Neural crest cell (in vitro differentiated cells): Measurements from ENCODE around the gene GMPR. TPM values are rescaled to one million over a fixed set of nuclear protein-coding genes. Genes with fewer than 3 reads are reported as not detected.

Experiments used
- DNase-seq: peaks from one replicate; pipeline ENCODE4 v3.0.0; 2021; ENCODE audit warnings: low read depth, mixed read lengths, low spot score
- H3K27ac Mint-ChIP-seq: one replicate; pipeline ENCODE4 v1.8.0; 2021; ENCODE audit warnings: mild to moderate bottlenecking, mixed read lengths; ENCODE audit not compliant: unreplicated experiment
- H3K27me3 Mint-ChIP-seq: 2 replicates; pipeline ENCODE4 v1.8.0; 2021; ENCODE audit warnings: low read depth, mild to moderate bottlenecking, mixed read lengths
- H3K36me3 Mint-ChIP-seq: 2 replicates; pipeline ENCODE4 v1.8.0; 2021; ENCODE audit warnings: low read depth, mild to moderate bottlenecking, mixed read lengths
- H3K4me1 Mint-ChIP-seq: 2 replicates; pipeline ENCODE4 v1.8.0; 2021; ENCODE audit warnings: mixed read lengths
- H3K4me3 Mint-ChIP-seq: one replicate; pipeline ENCODE4 v1.8.0; 2021; ENCODE audit warnings: mild to moderate bottlenecking, mixed read lengths
- H3K9me3 Mint-ChIP-seq: 2 replicates; pipeline ENCODE4 v1.8.0; 2021; ENCODE audit warnings: mixed read lengths
- CTCF ChIP-seq: fragments of 200-600 bp; sonication (generic); conservative IDR thresholded peaks from 2 replicates; pipeline ENCODE4 v1.5.0; 2021; ENCODE audit warnings: antibody characterized with exemption, mild to moderate bottlenecking
- total RNA-seq: library from RNA; stranded (reverse); gene quantifications from 2 replicates; pipeline ENCODE4 v1.2.1, GENCODE V29; 2021

GMPR gene
- total RNA-seq, 1 donor from 2014 or later = 0.16 TPM

GRCh38 chr6:16334671-16335070, 96.3 kb downstream of the GMPR start:
- Mint-ChIP-seq H3K4me3 (no peak overlapping the region), H3K36me3 (no peaks in the 10 kb centered on the region), H3K9me3 (no peaks in the 10 kb centered on the region), H3K4me1 (peaks cover 7% of the 10 kb centered on the region), H3K27ac (no peak overlapping the region), H3K27me3 (no peaks in the 10 kb centered on the region)
- no peak for TF ChIP-seq CTCF
- DNase-seq = no peak

- Mint-ChIP-seq H3K4me3 (no peak overlapping the region), H3K27me3 (no peaks in the 10 kb centered on the region), H3K27ac (no peak overlapping the region), H3K9me3 (no peaks in the 10 kb centered on the region), H3K36me3 (no peaks in the 10 kb centered on the region), H3K4me1 (peaks cover 7% of the 10 kb centered on the region)
- TF ChIP-seq CTCF = no peak
- no peak for DNase-seq
Measured at GRCh38 chr6:16335176-16335575, 96.8 kb downstream of the GMPR start.

GRCh38 chr6:16336056-16336818, 97.8 kb downstream of the GMPR start:
- Mint-ChIP-seq H3K4me3 (no peak overlapping the region), H3K27me3 (no peaks in the 10 kb centered on the region), H3K9me3 (peaks cover 2% of the 10 kb centered on the region), H3K27ac (no peak overlapping the region), H3K4me1 (peaks cover 7% of the 10 kb centered on the region), H3K36me3 (no peaks in the 10 kb centered on the region)
- DNase-seq = no peak
- TF ChIP-seq CTCF = no peak

- Mint-ChIP-seq H3K4me1 (peaks cover 7% of the 10 kb centered on the region), H3K4me3 (no peak overlapping the region), H3K27me3 (no peaks in the 10 kb centered on the region), H3K9me3 (peaks cover 2% of the 10 kb centered on the region), H3K36me3 (no peaks in the 10 kb centered on the region), H3K27ac (no peak overlapping the region)
- DNase-seq = no peak
- TF ChIP-seq CTCF = no peak
Measured at GRCh38 chr6:16336911-16337294, 98.5 kb downstream of the GMPR start.

- Mint-ChIP-seq H3K27me3 (no peaks in the 10 kb centered on the region), H3K4me1 (peaks cover 7% of the 10 kb centered on the region), H3K9me3 (peaks cover 2% of the 10 kb centered on the region), H3K27ac (no peak overlapping the region), H3K4me3 (no peak overlapping the region), H3K36me3 (no peaks in the 10 kb centered on the region)
- no peak for TF ChIP-seq CTCF
- DNase-seq = no peak
Measured at GRCh38 chr6:16337295-16337975, 99.0 kb downstream of the GMPR start.
